GM12892 (cell line): ENCODE data around the gene B3GALT4.

Experiments used
- POLR2A ChIP-seq: IDR thresholded peaks from 2 replicates; pipeline ENCODE4 v1.6.1; 2011; ENCODE audit warnings: low read depth, low read length, control low read depth
- POLR2AphosphoS5 ChIP-seq: IDR thresholded peaks from 2 replicates; pipeline ENCODE4 v1.6.1; 2011; ENCODE audit warnings: low read depth, low read length, control low read depth
- TAF1 ChIP-seq: IDR thresholded peaks from 2 replicates; pipeline ENCODE4 v1.6.1; 2011; ENCODE audit warnings: low read depth, mild to moderate bottlenecking, control low read depth, low read length, borderline replicate concordance

GRCh38 chr6:33289784-33290315, 12.9 kb downstream of the B3GALT4 start:
- TF ChIP-seq TAF1: no peak
- TF ChIP-seq POLR2A: no peak; the same call in 1 of the 2 replicates
- TF ChIP-seq POLR2AphosphoS5: no peak
